Bronchial epithelial cell (primary cell): ENCODE data around the gene CAPN8. TPM values are rescaled to one million over a fixed set of nuclear protein-coding genes. Genes with fewer than 3 reads are reported as not detected.

Source experiments
- DNase-seq: peaks from one replicate; pipeline ENCODE4 v3.0.0-alpha.2; 2010; ENCODE audit warnings: low read depth
- FAIRE-seq: peaks from 2 replicates; lab custom pipeline; 2011; peaks lifted over from hg19 to GRCh38; lab: Jason Lieb, UNC
- H3K27me3 ChIP-seq: 2 replicates; pipeline ENCODE4 v1.5.1; 2011; ENCODE audit warnings: low read length; ENCODE audit not compliant: control insufficient read depth, insufficient read depth
- H3K36me3 ChIP-seq: 2 replicates; pipeline ENCODE4 v1.5.1; 2011; ENCODE audit warnings: low read length; ENCODE audit not compliant: control insufficient read depth, insufficient read depth
- H3K4me3 ChIP-seq: 2 replicates; pipeline ENCODE4 v1.5.1; 2011; ENCODE audit warnings: mild to moderate bottlenecking, low read depth, low read length, control low read depth
- total RNA-seq: library from RNA; depleted of rRNA; stranded (reverse); fragments of >200 nt; gene quantifications from 2 replicates; pipeline ENCODE4 v1.2.1, GENCODE V29; 2014
- TF ChIP-seq, protein P1 (sequence below): IDR thresholded peaks from 2 replicates; pipeline ENCODE4 v1.5.1; 2011; ENCODE audit warnings: mild to moderate bottlenecking, moderate library complexity, low read length, control low read depth, inconsistent platforms; ENCODE audit not compliant: insufficient read depth, severe bottlenecking

The CAPN8 gene
- total RNA-seq, 1 donor from 2014 or later, result under 0.01 TPM

DNA sequence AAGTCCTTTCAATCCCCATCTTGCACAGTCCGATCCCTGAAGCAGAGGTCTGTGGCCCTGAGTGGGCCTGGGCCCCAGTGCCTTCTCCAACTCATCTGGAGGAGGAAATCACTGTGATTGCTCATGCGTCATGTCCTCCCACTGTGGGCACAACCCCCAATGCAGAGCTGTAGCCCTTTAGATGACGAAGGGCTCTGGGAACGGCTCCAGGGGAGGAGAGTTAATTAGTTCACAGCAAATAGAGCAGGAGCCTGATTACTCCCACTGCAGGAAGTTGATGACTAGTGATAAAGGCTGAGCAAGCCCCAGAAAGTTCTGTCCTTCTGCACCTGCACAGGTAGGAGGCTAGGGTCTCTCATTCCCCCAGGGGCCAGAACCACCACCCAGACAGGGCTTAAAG lies 160.8 kb downstream of the CAPN8 start:
- TF ChIP-seq, protein P1, sequence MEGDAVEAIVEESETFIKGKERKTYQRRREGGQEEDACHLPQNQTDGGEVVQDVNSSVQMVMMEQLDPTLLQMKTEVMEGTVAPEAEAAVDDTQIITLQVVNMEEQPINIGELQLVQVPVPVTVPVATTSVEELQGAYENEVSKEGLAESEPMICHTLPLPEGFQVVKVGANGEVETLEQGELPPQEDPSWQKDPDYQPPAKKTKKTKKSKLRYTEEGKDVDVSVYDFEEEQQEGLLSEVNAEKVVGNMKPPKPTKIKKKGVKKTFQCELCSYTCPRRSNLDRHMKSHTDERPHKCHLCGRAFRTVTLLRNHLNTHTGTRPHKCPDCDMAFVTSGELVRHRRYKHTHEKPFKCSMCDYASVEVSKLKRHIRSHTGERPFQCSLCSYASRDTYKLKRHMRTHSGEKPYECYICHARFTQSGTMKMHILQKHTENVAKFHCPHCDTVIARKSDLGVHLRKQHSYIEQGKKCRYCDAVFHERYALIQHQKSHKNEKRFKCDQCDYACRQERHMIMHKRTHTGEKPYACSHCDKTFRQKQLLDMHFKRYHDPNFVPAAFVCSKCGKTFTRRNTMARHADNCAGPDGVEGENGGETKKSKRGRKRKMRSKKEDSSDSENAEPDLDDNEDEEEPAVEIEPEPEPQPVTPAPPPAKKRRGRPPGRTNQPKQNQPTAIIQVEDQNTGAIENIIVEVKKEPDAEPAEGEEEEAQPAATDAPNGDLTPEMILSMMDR, result no peak
- FAIRE-seq (no peak), DNase-seq (peak; percentile 98)
- H3K27me3 ChIP-seq, result no peaks in the 10 kb centered on the region
- no peaks in the 10 kb centered on the region for H3K36me3 ChIP-seq
- H3K4me3 ChIP-seq, result no peak overlapping the region

GRCh38 chr1:223503348-223503747 lies 162.2 kb downstream of the CAPN8 start:
- FAIRE-seq (no peak), DNase-seq (no peak)
- TF ChIP-seq, protein P1, result no peak
- Histone ChIP-seq H3K36me3 (no peaks in the 10 kb centered on the region), H3K27me3 (no peaks in the 10 kb centered on the region), H3K4me3 (no peak overlapping the region)

- FAIRE-seq (peak; percentile 93), DNase-seq (peak; percentile 100)
- TF ChIP-seq, protein P1, result no peak
- Histone ChIP-seq H3K27me3 (no peaks in the 10 kb centered on the region), H3K36me3 (no peaks in the 10 kb centered on the region), H3K4me3 (no peak overlapping the region)
Observed at GRCh38 chr1:223500560-223501425, 164.7 kb downstream of the CAPN8 start.

DNA sequence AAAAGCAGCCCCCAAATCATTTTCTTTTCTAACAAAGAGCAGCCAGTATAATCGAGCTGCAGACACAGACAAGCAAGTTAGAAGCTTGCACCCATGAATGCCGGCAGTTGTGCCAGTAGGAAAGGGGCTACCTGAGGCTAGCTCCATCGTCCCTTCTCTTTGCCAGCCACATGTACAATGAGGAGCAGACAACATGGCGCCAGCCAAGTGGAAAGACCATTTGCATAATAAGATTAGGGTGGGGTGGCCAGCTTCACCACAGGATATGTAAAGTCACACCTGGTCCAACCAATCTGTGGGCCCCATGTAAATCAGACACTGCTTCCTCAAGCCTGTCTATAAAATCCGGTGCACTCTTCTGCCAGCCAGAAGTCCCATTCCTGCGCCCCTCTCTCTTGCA lies 168.6 kb downstream of the CAPN8 start:
- no peak overlapping the region for H3K4me3 ChIP-seq
- H3K36me3 ChIP-seq, result no peaks in the 10 kb centered on the region
- FAIRE-seq (no peak), DNase-seq (no peak)
- TF ChIP-seq, protein P1, result no peak
- H3K27me3 ChIP-seq, result no peaks in the 10 kb centered on the region

- DNase-seq (no peak), FAIRE-seq (no peak)
- TF ChIP-seq, protein P1, result no peak
Observed at GRCh38 chr1:223494926-223495645, 170.4 kb downstream of the CAPN8 start.

More at GRCh38 chr1:223494926-223495645, 170.4 kb downstream of the CAPN8 start:
- H3K36me3 ChIP-seq, result no peaks in the 10 kb centered on the region
- H3K4me3 ChIP-seq, result no peak overlapping the region
- H3K27me3 ChIP-seq, result no peaks in the 10 kb centered on the region
